Hindlimb muscle (tissue), 1 donor: ENCODE results near the gene VEZF1. TPM values are rescaled to one million over a fixed set of nuclear protein-coding genes. Genes with fewer than 3 reads are reported as not detected.
"Not testable (repeated sequence)": the region's sequence is repeated elsewhere in the genome, so short reads cannot be mapped to it uniquely, and the experiment has no call there.

Experiments used
- DNase-seq: peaks from one replicate; pipeline ENCODE4 v3.0.0-alpha.2; 2013
- polyA plus RNA-seq: library from polyadenylated mRNA; unstranded; fragments of 120-200 nt; gene quantifications from one replicate; pipeline ENCODE4 v1.2.1, GENCODE V29; 2013; ENCODE audit not compliant: insufficient read length

Gene VEZF1
- polyA plus RNA-seq, 1 donor = 49.1 TPM

DNA sequence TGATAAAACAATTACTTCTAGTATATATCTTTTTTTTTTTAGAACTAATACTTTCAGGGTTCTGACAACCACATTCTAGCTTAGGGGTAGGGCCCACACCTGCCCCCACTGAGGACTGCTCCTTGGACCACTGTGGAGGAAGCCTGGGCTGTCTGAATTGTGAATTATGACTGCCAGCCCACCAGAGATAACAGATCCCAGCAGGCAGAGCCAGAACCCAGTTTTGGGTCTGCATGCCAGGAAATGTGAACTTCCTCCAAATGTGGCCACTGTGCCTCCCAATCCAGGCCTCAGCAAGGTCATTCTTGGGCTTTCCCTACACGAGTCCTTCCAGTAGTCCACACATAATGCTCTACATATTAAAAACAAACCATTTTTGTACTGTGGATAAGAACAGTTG is 15.9 kb downstream of the VEZF1 start:
- no peak for DNase-seq

DNA sequence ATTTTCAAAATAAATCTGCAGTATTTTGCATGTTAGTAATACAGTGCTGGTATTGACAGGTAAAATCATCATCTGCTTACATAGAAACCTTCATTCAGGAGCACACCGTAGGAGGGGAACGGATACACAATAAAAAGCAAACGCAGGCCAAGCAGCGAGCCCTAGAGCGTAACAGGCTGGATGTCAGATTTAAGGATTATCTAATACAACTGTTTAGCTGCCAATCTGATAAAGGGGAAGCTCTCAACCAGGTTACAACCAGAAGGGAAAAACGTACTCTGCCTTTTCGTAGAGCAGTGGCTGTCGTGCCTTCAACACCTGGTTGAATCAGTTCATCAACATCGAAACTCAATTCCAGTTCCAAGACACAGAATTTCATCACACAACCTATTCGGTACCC is 16.5 kb downstream of the VEZF1 start:
- DNase-seq = no peak

DNA sequence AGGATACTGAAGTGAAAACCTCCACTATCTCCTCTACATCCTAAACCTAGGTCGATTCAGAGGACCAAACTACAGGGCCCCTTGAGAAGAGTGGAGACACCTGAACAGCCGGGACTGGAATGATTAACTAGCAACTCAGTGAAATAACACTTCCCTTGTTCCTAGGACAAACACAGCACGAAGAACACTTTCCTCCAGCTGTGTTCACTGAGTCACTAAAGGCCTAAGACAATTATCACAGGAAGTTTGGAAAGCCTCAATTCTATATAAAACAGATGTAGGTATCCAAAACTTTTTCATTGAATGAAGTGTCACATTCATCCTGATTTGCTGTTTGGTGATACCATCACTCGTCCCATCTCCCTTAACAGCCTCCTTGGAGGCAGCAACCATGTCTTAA is 17.3 kb downstream of the VEZF1 start:
- no peak for DNase-seq

DNA sequence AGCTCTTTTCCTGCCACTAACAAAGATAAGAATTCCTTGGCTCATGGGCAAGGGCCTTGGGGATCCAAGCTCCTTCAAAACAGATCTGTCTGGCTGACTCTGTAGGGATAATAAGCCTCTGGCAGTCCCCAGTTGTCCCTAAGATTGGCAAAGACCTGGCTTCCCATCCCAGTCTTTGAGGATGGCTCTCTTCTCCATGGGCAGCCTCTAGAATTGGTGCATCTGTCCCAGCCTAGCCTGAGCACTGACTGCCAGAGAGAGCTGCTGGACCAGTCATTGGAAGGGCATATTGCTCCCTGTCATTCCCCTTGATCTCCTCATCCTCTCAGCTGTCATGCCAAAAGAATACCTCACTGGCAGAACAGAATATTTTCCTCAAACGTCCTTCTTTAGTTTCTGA is 19.6 kb downstream of the VEZF1 start:
- no peak for DNase-seq

DNA sequence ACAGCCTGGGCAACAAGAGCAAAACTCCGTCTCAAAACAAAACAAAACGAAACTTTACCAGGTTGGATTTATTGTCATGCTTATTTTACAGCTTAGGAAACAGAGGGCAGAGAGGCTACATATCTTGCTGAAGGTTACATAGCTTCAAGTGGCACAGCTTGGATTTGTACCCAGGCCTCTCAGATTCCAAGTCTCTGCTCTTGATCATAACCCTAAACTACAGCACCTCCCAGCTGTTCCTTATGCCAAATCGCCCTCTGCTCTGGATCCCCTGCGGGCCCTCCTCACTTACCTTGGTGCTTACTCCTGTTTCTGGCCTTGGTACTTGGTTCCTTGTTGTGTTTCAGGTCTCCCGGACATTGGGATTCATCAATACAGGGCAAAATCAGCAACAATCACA is 21.2 kb downstream of the VEZF1 start:
- DNase-seq = no peak

DNA sequence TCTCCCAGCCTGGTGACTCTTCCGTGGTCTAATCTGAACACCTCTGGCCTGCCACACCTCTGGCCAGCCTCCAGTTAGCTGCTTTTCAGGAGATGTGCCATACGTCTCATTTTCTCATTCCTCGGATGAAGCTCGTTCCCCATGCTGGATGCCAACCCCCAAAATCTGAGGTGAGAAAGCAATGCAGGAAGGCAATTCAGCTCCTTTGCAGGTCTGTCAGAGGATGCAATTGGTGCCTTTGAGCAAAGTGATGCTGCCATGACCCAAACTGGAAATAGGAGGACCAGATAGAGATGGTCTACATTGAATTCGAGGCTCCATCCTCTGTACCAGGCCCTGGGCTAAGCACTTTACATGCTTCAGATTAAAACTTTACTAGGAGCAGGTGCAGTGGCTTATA is 21.8 kb downstream of the VEZF1 start:
- DNase-seq = no peak

GRCh38 chr17:57965521-57966160 is 22.4 kb downstream of the VEZF1 start:
- no peak for DNase-seq

- no peak for DNase-seq
These were observed 24.9 kb downstream of the VEZF1 start for GRCh38 chr17:57963149-57963511.

- no peak for DNase-seq
These were observed 25.5 kb downstream of the VEZF1 start for GRCh38 chr17:57962279-57963148.

DNA sequence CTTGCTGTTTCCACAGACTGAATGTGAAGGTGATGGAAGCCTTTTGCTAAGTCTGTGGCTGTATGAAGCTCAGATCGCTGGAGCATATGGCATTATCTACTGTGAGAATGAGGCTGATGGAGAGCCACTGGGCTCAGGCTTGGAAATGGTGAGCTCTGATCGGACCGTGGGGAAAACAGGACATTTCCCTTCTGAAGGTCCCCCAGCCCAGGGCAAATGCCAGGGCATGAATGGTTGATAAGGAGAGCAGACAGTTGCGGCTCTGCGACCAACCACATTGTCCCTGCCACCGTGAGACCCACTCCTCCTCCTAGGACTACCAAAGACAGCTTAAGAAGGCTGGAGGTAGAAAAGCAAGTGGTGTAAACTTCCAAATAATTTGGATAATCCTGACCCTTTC is 28.1 kb downstream of the VEZF1 start:
- DNase-seq = no peak

DNA sequence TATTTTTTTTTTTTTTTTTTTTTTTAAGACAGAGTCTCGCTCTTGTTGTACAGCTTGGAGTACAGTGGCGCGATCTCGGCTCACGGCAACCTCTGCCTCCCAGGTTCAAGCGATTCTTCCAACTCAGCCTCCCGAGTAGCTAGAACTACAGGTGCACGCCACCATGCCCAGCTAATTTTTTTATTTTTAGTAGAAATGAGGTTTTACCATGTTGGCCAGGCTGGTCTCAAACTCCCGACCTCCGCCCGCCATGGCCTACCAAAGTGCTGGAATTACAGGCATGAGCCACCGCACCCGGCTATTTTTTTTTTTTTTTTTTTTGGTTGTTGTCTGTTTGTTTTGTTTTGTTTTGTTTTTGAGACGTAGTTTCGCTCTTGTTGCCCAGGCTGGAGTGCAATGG is 29.7 kb downstream of the VEZF1 start:
- DNase-seq = not testable (repeated sequence)

GRCh38 chr17:57957886-57958285 is 30.2 kb downstream of the VEZF1 start:
- DNase-seq = no peak

- no peak for DNase-seq
These were observed 30.8 kb downstream of the VEZF1 start for GRCh38 chr17:57957120-57957850.

- DNase-seq = no peak
These were observed 31.5 kb downstream of the VEZF1 start for GRCh38 chr17:57956291-57957119.

DNA sequence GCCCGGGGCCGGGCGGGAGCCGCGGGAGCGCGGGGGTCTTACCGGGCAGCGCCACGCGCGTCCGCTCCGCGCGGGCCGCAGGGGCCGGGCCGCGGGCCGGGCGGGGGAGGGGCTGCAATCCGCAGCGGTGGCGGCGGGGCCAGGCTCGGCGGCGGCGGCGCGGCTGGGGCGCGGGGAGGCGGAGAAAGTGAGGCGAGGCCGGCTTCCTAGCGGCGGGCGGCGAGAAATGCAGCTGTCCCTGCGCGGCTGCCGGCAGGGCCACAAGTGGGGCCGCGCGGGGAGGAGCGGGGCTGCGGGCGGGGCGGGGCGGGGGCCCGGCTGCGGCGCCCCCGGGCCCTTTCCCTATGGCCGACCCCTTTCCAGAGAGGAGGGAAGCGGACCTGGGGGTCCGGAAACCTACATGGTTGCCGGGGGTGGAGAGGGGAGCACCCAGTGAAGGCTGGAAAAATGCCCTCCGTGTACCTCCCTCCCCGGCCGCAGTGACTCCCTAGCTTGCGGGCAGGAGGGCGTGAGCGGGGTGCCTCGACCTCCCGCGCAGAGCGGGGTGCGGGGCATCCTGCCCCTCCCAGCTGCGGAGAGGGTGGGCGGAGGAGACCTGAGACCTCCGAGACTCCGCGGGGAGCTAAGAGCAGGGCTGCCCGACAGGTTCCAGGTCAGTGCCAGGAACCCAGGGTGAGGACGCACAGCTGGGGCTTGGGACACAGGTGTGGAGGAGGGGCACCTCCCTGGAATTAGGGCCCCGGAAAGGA is 32.7 kb downstream of the VEZF1 start, which contains the start of gene CUEDC1:
Gene CUEDC1, minus strand, starts transcription at position 230 of the 749 bp plus-strand sequence. CDS start 69,848 bp downstream, outside the sequence.
- DNase-seq = peak; percentile 70

- peak; percentile 75 for DNase-seq
These were observed 33.5 kb downstream of the VEZF1 start for GRCh38 chr17:57954397-57955182.

DNA sequence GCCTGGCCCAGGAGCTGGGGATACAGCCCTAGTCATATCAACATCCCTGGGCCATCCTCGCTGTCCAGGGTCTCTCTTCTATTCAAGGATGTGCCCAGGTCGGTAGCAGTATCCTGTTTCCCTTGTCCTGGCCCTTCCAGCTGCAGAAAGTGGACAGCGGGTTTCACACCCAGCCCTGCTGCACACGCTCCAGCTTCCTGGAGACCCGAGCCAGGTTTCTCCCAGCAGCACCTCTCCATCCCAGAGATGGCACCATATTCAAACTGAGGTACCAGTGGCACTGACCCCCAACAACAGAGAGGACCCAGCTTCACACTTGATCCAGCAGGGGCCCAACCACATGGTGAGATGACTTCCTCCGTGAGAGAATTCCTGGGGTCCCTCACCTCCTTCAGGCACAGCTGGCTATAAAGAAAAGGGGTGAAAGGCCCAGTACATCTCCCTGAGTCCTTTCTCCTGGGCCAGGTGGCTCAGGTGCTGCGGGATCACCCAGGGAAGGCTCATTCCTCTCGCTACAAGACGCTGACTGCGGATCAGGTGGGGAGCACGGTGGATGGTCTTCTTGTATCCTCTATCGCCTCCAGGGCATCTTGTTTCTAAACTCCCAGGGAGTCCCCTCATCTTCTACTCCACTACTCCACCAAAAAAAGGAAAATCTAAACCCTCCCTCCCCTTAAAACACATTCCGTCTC is 34.2 kb downstream of the VEZF1 start:
- no peak for DNase-seq

GRCh38 chr17:57953219-57953618 is 34.8 kb downstream of the VEZF1 start:
- no peak for DNase-seq

DNA sequence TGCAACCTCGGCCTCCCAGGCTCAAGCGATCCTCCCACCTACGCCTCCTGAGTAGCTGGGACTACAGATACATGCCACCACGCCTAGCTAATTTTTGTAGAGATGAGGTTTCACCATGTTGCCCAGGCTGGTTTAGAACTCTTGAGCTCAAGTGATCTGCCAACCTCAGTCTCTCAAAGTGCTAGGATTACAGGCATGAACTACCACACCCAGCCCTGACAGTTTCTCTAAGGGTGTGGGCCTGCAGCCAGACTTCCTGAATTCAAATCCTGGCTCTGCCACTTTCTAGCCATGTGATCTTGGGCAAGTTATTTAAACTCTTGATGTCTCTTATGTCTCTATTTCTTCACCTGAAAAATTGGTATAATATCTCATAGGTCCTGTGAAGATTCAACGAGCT is 38.4 kb downstream of the VEZF1 start:
- no peak for DNase-seq
